HG03354 (cell line): ENCODE results near the gene DNAJC5G.
"Not testable (repeated sequence)": the region's sequence is repeated elsewhere in the genome, so short reads cannot be mapped to it uniquely, and the experiment has no call there.

Source experiments
- ATAC-seq: cut with Tn5 transposase; IDR thresholded peaks from one replicate; pipeline ENCODE4 v1.9.1; 2021; ENCODE audit warnings: mild to moderate bottlenecking; ENCODE audit not compliant: unreplicated experiment, poor library complexity, severe bottlenecking

The DNAJC5G gene

DNA sequence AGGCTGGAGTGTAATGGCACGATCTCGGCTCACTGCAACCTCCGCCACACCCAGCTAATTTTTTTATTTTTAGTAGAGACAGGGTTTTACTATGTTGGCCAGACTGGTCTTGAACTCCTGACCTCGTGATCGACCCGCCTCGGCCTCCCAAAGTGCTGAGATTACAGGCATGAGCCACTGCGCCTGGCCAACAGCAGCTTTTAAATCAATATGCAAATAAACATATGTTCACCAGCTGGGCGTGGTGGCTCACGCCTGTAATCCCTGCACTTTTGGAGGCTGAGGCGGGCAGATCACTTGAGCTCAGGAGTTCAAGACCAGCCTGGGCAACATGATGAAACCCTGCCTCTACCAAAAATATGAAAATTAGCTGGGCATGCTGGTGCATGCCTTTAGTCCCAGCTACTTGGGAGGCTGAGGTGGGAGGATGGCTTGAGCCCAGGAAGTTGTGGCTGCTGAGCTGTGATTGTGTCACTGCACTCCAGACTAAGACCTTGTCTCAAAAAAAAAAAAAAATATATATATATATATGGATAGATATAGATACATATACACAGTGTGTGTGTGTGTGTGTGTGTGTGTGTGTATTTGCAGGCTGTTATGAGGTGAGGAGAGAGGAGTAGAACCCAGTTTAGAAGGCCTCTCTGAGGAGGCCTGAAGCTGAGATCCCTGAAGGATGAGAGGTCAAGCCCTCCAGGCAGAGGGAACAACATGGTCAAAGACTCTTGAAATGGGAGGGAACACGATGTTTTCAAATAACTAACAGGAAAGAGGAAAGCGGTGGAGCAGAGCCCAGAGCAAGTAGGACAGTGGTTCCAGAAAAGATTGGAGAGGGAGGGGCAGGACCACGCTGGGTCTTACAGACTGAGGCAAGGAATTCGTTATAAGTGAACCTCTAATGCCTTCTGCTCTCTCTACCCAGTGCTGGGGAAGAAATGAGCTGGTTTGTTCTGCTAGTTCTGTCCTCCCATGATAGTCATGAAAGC lies 2.4 kb upstream of the DNAJC5G start:
- not testable (repeated sequence) for ATAC-seq

DNA sequence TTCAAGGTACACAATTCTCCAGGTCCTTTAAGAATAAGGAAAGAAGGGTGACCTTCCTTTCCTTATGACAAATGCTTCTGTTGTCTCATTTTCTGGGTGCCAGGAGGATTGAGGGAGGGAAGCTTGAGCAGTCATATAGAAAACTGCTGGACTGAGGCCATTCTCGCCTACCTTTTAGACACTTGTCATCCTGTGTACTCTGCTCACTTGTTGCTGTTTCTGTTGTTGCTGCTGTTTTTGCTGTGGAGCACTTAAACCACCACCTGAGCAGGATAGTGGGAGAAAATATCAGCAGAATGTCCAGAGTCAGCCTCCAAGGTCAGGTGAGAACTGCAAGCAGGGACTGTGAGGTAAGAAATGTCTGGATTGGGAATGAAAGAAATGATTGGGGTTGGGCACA lies 2.8 kb downstream of the DNAJC5G start:
- no peak for ATAC-seq

DNA sequence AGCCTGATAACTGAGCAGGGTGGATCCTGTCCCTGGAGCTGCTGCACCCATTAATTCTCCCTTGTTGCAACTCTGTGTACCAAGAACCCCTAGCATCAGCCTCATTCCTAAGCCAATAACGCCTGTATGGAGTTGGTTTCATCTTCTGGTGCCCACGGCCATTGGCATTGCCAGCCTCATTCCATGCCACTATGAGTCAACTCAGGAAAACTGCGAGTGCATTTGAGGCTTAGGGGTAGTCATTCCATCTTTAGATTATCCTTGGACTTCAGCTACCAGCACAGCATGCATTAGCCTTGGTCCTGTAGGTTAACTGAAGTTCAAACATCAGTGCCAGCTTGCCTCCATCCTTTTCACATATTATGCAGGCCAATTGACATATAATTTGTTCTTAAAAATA lies 5.6 kb downstream of the DNAJC5G start:
- ATAC-seq = no peak

DNA sequence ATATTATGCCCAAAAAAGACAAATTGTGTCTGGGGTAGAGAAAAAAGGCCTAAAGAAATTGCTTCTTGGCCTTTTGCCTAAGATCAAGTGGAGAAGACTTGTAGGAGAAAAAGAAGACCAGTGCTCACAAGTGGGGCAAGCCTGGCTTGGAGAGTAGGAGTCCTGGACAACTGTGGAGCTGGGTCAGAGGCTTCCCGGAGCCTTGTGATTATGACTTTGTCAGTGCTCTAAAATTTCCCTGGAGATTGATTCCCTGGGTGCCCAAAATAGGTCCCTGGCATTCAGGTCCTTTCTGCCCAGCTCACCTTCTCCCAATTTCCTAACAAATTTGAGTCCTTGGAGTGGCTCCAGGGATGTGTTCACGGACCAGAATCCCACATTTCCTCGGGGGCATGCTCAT lies 6.2 kb downstream of the DNAJC5G start:
- ATAC-seq = no peak

DNA sequence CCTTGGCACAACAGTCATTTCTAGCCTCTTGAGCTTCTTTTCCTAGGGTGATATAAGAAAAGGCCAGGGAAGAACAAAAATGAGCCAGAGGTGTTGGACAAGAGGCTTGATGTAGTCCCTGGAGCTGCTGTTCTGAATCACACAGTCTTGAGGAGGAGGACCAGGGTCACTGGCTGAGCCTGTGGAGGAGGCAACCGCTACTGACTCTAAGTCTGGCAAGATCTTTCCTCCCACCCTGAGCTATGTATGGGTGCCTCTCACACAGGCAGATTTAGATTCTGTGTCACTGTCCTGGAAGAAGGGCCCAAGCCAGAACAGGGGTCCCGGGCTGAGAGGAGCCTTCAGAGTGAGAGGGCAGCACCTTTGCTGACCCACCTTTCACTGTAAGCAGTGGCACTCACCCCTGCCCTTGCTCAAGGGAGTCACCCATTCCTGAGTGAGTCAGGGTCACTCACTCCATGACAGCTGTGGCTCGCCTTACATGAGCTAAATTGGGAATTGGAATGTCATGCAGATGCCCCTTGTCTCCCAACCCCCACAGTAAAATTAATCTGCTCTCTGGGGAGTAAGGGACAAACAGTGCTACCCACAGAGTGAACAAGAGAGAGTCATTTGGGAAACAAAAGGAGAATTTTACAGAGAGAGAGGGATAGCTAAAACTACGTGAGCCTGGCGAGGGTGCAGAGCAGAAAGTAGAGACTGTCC lies 6.8 kb downstream of the DNAJC5G start, which contains the start of gene TRIM54:
Gene TRIM54 (plus strand): TSS at position 575 of the 705 bp plus-strand sequence. CDS start 303 bp downstream, outside the sequence.
- ATAC-seq = no peak

DNA sequence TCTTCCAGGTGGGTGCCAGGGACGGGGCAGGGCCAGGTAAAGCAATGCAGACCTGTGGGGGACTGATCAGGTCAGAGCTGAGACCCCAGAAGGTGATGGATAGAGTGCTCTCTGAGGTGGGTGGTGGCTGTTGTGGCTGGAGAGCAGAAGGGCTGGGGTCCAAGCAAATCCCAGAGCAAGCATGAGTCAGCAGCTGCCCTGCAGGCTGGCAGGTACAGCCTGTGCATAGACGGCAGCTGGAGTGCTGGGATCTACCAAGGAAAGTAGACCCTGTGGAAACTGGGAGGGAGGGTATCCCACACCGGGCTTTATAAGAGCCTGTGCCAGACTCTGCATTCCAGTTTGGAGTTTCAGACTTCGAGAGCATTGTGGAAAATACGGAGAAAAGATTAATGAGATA lies 7.7 kb downstream of the DNAJC5G start:
- no peak for ATAC-seq

DNA sequence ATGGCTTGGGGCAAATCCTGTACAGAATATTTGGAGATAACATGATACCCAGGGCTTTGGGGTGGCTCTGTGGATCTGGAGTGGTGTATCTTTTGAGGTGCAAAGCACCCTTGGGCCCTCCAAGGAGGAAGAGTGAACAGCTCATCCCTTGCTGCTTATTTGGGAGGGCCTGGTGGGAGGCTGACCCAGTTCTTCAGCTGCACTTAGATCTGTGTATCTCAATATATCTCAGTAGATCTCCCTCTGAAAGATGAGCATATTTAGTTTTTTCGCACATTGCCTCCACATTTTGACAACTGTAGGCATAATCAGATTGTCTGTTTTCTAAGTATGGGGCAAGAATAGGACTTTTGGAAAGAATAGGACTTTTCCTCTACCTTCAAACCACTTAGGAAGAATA lies 9.8 kb downstream of the DNAJC5G start:
- ATAC-seq = no peak

DNA sequence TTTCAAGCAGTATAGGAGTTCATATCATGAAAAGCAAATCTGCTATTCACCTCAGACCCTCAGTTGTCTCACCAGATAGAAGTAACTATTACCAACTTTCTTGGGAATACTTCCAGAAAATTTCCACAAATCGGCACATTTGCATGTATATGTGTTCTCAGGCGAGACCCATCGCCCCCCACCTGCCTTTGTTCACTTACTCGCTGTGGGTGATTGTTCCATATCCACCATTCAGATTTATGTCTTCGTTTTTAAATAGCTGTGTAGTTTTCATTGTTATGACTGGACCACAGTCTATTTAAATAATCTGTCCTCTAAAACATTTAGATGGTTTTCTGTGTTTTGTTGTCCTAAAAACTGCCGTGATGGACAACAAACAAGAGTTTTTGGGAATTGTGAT lies 10.2 kb downstream of the DNAJC5G start:
- ATAC-seq = no peak

DNA sequence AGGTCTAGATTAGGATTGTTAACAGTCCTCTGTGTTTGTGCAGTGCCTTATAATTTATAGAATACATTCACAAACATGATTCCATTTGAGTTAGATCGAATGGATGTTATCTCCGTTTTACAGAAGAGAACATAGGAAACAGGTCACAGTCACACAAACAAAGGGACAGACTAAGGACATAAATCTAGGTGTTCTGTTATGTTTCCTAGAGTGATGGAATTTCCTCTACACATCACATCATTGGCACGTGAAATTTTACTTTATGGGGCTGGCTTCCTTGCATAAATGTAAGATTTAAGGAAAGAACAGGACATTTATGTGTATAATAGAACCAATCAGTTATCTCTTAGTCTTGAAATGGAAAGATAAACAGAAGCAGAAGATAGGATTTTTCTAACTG lies 13.4 kb downstream of the DNAJC5G start:
- no peak for ATAC-seq

DNA sequence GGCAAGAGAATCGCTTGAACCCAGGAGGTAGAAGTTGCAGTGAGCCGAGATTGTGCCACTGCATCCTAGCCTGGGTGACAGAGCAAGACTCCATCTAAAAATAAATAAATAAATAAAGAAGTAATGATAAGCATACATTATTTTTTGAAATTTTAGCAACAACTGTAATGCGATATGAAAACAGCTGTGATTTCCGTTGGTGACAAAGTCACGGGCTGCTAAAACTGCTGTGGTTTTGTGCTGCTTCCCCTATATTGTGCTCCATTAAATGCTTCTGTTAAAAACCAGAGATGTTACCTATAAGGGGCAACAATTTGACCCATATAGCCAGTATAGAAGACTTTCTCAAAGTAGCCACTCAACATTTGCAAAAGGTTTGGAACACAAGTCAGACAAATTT lies 15.3 kb downstream of the DNAJC5G start:
- ATAC-seq = no peak

DNA sequence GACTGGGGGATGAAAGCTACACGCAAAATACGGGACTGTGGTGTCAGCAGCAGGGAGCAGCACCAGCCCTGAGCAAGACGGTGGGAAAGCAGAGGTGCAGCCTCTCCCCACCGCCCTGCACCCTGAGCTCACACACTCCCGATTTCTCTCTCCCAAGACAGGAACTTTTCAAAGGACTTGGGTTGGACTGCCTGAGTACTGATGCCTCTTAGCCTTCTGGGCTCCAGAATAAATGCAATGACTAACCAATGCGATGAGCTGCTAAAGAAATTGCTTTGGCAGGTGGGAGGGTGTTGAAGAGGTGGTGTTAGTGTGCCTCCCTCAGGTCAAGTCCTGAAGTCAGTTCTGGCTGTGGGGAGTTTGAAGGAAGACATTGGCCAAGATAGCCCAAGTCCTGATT lies 16.6 kb downstream of the DNAJC5G start:
- no peak for ATAC-seq

DNA sequence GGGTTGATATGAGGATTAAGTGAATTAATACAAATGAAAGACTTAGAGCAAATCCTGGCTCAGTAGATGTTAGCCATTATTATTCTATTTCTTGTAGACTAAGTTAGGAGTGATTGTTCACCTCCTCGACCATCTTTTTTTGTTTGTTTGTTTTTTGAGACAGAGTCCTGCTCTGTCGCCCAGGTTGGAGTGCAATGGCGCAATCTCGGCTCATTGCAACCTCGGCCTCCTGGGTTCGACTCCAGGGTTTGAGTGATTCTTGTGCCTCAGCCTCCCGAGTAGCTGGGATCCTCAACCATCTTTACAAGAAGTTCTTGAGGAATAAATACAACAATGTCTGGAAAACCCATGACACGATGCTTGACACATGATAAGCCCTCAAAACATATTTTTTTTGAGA lies 19.7 kb downstream of the DNAJC5G start:
- ATAC-seq = no peak

DNA sequence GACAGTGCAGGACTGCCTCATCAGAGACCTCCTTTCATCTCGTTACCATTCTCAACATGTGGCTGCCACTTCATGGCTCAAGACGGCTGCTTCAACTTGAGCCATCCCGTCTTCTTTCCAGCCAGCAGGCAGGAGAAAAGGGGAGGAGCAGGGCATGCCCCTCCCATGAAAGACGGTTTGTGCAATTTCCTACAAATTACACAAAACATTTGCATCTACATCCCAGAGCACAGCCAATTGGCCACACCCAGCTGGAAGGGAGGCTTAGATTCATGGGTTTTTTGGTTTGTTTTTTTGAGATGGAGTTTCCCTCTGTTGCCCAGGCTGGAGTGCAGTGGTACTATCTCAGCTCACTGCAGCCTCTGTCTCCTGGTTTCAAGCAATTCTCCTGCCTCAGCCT lies 21.2 kb downstream of the DNAJC5G start:
- ATAC-seq = no peak

DNA sequence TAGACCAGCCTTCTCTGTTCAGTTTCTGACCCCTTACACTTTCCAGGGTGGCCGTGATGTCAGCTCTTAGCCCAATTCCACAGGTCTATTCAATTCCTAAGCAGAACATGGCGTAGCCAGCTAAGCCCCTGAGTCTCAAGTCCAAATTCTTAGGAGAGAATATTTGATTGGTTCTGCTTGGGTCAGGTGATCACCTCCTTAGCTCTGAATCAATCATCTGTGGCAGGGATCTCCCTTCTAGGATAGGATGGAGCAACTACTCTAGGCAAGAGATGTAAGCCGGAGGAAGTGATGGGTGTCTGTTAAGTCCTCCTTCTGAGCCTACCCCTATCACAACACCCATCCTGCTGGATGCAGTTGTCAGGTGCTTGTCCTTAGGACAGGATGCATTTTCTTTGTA lies 22.0 kb downstream of the DNAJC5G start:
- ATAC-seq = no peak

DNA sequence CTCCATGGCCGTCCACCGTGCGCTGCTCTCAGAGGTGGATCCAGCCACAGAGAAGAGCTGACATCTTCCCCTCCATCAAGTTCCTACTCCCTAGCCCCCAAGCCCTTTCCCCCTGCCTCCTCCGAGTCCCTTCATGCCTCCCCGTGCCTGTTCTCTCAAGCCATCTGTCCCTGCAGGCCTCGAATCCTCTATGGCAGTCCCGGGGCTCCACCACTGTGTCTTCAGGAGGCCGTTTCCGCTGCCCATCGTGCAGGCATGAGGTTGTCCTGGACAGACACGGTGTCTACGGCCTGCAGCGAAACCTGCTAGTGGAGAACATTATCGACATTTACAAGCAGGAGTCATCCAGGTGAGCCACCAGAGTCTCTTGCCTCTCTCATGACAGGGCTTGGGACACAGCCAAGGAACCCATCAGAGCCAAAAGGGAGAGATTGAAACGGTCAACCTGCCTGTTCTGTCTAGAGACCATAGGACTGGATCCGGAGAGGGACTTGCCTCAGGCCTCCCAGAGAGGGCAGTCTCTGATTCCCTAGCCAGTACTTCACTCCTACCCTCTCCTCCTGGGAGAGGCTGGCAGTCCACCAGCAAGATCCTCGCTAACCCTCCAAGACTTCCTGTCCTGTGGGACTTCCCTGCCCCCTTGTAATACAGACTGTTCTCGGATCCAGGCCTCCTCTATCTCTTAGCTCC lies 23.3 kb downstream of the DNAJC5G start:
- ATAC-seq = no peak

DNA sequence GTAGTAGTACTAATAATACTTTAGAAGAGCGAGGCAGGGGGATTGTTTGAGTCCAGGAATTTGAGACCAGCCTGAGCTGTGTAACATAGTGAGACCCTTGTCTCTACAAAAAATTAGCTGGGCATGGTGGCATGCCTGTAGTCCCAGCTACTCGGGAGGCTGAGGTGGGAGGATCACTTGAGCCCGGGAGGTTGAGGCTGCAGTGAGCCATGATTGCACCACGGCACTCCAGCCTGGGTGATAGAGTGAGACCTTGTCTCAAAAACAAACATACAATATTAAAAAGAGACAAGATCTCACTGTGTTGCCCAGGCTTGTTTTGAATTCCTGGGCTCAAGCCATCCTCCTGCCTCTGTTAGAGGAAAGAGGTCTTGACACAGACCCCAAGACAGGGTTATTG lies 25.4 kb downstream of the DNAJC5G start:
- not testable (repeated sequence) for ATAC-seq

DNA sequence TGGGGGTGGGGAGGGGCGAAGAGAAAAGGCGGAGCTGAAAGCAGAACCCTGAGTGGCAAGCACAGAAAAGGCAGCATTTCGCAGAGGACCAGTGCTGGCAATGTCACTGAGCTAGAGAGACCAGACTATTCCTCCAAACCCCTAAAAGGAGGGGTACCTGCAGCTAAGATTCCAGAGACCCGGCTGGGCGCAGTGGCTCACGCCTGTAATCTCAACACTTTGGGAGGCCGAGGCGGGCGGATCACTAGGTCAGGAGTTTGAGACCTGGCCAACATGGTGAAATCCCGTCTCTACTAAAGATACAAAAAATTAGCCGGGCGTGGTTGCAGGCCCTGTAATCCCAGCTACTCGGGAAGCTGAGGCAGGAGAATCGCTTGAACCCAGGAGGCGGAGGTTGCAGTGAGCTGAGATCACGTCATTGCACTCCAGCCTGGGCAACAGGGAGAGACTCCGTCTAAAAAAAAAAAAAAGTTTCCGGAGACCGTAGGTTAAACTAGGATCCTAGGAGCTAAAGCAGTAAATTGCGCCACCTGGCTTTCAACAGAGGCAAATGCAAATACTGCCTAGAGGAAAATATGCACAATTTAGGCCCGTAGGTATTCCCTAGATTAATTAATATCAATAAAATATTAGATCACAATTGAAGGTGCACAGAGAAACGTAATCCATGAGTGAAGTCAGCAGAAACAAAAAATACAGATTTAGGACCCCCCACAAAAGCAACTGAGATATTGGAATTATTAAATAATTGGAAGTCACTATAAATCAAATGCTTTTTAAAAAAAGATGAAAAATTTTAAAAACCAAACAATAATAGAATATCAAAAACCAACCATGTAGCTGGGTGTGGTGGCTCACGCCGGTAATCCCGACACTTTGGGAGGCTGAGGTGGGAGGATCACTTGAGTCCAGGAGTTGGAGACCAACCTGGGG lies 28.1 kb downstream of the DNAJC5G start:
- no peak for ATAC-seq

DNA sequence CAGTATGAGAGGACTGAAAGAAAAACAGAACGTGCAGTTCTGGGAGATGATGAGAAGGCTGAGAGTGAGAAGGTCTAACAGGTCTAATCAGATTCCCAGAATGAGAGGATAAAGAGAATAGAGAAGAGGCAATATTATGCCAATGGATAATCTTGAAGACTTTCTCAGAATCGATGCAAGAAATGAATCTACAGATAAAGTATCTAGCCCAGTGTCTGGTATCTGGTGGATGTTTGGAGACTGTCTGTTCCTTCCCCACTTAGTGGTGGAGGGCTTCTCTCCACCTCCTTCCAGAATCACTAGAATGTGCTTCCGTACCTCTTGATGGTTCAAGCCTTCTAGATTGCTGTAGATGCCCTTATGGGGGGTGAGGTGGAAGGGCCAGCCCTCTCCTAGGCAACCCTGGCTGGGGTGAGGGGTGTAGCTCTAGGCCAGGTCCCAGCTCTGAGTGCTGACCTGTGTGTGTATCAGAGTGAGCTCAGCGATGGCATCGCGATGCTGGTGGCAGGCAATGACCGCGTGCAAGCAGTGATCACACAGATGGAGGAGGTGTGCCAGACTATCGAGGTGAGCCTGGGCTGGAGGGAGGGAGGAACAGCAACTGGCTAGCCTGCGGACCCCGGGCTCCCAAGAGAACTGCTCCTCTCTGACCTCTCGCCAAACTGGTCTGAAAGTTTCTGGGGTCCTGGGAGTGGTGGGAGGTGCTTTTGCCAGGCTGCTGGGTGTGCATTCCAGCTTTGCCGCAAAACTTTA lies 29.4 kb downstream of the DNAJC5G start:
- no peak for ATAC-seq

DNA sequence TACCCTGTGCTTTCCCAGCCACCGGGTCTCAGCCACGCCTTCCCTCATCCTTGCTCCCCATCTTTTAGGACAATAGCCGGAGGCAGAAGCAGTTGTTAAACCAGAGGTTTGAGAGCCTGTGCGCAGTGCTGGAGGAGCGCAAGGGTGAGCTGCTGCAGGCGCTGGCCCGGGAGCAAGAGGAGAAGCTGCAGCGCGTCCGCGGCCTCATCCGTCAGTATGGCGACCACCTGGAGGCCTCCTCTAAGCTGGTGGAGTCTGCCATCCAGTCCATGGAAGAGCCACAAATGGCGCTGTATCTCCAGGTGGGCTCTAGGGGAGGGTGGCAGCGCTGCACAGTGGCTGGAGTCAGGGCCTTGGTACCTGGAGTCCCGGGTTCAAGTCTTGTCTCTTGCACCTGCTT lies 30.3 kb downstream of the DNAJC5G start:
- no peak for ATAC-seq
